NCI-H345 (cell line): ENCODE data around the gene AP2A1.

ENCODE experiments used
- DNase-seq: peaks from one replicate; lab custom pipeline; 2025; lab: John Stamatoyannopoulos, UW

The AP2A1 gene

DNA sequence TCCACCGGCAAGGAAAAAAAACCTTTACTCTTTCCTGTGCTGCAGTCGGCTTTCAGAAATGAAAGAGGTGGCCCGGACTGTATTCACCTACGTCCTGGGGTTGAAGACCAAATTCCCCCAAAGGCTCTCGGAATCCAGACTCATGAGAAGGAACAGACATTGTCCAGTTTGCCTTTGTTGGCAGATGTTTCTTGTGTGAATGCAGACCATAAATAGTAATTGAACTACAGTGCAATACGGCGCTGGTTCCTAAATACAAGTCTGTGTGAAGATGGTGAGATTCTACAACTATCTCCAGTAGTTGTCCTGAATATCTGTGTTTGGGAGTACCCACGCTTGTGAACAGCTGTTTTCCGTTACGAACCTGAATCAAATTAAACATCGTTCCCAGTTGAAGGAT, 72.9 kb downstream of the AP2A1 start:
- no peak for DNase-seq

DNA sequence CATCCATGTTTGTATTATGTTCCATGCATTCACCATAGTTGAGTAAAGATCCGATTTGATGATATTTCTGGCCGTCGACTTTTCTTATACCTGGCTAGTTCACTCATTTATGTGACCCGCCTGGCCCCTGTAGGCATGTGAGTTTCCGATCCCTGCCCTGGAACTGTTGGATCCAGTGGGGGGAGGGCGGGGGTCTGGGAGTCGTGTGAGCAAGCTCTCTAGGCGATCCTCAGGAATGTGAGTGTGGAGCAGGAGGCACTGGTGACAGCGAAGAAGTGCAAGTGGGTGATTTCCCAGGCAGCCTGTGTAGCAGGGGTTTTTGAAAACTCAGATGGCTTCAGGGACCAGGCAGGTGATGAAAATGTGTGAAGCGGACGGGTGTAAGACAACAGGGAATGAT, 73.5 kb downstream of the AP2A1 start:
- DNase-seq: no peak

DNA sequence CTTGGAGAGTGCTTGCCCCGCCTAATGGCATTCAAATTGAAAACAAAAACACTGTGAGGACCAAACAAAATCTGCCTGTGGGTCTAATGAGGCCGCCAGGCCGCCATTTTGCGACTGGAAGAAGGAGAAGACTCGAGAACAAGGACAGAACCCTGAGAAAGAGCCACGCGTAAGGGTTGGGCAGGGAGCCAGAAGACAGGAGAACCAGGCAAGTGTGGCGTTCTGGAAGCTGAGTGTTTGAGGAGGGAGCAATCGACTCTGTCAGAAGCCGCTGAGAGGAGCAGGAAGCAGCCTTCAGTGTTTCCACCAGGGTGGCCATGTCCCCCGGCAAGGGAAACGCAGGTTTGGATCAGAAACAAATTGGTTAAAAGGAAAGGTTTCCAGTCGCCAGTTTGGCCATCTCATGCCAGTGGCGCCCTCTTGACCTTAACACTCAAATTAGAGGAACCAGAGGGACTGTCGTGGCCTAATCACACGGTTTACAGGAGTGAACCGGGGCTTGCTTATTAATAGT, 74.0 kb downstream of the AP2A1 start:
- DNase-seq: no peak

DNA sequence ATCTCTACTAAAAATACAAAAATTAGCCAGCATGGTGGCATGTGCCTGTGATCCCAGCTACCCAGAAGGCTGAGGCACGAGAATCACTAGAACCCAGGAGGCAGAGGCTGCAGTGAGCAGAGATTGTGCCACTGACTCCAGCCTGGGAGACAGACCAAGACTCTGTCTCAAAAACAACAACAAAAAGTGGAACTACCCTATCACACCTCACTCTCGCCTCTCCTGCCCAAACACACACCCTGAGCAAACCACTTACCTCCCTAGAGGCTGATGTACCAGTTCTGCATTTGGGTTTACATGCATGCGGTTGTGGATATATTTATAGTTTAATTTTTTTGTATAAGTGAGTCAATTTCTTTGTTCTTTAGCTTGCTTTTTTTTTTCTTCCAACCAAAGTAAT, 76.5 kb downstream of the AP2A1 start:
- DNase-seq: no peak

DNA sequence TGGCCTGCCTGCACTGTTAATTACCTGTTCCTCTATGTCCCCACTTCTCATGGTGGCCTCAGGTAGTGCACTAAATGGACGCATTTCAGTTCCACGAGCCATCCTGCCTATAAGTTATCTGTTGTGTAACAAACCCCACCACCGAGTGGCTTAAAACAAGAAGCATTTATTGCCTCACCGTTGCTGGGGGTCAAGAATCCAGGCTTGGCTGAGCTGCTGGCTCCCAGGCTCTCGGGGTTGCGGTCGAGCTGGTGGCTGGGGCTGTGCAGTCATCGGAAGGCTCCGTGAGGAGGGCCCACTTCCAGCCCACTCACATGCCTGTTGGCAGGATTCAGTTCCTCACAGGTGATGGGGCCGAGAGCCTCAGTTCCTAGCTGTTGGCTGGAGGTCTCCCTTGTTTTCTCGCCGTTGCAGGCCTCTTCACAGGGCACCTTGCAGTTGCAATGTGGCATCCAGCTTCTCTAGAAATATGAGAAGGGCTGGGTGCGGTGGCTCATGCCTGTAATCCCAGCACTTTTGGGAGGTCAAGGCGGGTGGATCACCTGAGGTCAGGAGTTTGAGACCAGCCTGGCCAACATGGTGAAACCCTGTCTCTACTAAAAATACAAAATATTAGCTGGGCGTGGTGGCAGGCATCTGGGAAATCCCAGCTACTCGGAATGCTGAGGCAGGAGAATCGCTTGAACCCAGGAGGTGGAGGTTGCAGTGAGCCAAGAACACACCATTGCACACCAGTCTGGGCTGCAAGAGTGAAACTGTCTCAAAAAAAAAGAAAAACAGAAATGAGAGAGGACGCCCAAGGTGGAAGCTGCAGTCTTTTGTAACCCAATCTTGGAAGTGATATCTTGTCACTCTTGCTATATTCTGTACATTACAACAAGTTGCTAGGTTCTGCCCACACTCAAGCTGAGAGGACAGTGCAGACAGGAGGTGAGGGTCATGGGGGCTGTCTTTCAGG, 77.6 kb downstream of the AP2A1 start:
- no peak for DNase-seq

DNA sequence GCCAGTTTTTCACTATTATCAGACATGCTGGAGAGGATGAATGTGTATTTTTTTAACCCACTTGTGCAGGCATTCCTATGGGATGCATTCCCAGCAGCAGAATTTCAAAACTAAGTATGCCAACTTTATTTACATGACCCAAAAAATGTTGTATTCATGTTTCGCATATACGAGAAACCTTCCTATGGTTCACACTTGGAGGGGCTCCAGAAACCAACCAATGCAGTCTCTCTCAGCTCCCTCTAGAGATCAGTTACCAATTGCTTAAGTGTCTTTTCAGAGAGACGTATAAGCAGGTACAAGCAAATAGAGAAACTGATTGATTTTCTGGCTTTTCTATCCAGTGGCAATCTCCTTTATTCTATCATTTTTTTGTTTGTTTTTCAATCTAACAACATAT, 78.6 kb downstream of the AP2A1 start:
- no peak for DNase-seq

DNA sequence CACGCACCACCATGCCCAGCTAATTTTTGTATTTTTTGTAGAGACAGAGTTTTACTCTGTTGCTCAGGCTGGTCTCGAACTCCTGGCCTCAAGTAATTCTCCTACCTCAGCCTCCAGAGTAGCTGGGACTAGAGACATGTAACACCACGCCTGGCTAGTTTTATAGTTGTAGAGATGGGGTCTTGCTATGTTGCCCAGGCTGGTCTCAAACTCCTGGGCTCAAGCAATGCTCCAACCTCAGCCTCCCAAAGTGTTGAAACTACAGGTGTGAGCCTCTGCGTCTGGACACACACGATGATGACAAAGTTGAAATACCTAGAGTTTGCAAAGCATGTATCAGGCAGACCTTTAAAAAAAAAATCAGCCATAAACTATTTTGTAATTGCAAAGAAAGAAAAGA, 79.6 kb downstream of the AP2A1 start:
- no peak for DNase-seq

DNA sequence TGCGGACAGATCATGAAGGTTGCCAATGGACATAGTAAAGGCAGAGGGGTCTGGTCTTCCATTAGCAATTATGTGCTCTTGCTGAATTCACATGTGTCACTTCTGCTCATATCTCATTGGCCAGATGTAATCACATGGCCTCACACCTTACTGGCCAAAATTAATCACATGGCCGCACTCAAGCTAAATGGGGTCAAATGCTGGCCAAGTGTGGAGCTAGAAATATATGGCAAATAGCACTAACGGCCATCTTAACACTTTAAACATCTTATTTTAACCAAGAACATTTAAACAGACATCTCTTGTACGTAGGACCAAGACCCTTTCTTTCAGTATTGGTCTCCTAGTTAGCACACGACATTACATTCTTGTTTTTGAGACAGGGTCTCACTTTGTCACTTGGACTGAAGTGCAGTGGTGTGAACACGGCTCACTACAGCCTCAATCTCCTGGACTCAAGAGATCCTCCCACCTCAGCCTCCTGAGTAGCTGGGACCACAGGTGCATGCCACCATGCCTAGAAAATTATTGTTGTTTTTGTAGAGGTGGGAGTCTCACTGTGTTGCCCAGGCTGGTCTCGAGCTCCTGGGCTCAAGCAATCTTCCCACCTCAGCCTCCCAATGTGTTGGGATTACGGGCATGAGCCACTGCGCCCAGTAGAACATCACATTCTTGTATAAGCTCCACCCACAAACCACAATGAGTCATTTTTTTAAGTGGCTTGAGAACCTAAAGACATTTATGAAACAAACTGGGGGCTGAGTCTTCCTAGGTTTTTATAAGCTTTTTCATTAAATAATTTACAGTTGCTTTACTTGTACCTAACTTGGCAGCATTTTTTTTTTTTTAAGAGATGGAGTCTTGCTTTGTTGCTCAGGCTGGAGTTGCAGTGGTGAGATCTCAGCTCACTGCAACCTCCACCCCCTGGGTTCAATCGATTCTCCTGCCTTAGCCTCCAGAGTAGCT, 81.2 kb downstream of the AP2A1 start:
- no peak for DNase-seq

DNA sequence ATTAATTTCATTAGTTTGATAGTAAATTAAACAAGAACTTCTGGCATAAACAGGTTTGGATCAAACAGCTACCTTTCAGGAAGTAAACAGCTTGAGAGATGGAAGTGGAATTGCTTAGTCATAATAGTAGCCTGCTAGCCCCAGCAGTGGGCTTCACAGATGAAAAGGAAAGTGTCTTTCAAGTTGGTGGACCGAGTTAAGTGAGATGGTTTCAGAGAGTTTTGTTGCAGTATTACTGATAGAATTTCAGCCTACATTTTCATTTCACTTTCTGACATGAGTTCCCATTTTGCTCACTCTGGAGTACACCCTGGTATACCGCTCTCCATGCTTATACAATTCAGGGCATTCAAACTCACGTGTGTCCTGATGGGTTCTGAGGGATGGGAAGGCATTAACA, 82.1 kb downstream of the AP2A1 start:
- no peak for DNase-seq

DNA sequence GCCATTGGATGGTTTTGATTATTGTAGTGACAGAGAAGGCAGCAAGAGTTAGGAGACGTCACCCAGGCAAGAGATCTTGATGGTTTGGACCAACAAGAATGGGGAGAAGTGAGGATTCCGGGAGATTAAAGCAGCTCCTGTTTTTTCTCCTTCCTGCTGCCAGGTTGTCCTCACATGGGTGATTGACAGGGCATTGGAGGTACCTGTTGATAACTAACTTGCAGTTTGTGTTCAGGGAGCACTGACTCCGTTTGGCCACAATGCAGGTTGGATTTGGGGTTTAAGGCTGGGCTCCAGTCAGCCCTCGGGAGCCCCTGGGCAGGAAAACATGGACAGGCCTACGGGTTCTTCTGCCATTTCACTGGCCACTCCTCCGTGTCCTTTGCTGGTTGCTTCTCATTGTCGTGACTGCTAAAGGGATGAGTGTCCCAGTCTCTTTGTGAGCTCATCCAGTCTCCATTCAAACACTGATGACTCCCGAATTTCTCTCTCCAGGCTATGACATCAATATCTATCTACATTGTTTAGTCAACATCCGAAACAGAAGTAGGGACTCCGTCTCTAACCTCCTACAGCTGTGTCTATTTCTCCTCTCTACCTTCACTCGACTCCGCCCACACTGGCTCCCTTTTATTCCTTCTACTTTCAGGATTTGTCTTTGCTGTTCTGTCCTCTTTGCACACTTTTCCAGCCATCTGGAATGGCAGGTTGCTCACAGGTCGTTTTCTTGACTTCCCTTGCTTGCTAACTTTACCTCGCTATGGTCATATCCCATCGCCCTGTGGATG, 82.8 kb downstream of the AP2A1 start:
- DNase-seq: no peak

DNA sequence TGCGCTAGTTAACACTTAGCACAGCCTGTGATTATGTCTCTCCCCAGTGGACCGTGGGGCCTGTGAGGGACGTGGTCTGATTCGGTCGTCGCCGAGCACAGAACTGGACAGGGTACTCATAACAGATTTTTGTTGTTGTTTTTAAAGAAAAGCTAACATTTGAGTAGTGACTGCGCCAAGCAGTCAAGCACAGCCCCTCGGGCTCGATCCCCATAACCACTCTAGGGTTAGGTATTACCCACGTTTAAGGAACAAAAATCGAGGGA, 83.4 kb downstream of the AP2A1 start:
- no peak for DNase-seq

DNA sequence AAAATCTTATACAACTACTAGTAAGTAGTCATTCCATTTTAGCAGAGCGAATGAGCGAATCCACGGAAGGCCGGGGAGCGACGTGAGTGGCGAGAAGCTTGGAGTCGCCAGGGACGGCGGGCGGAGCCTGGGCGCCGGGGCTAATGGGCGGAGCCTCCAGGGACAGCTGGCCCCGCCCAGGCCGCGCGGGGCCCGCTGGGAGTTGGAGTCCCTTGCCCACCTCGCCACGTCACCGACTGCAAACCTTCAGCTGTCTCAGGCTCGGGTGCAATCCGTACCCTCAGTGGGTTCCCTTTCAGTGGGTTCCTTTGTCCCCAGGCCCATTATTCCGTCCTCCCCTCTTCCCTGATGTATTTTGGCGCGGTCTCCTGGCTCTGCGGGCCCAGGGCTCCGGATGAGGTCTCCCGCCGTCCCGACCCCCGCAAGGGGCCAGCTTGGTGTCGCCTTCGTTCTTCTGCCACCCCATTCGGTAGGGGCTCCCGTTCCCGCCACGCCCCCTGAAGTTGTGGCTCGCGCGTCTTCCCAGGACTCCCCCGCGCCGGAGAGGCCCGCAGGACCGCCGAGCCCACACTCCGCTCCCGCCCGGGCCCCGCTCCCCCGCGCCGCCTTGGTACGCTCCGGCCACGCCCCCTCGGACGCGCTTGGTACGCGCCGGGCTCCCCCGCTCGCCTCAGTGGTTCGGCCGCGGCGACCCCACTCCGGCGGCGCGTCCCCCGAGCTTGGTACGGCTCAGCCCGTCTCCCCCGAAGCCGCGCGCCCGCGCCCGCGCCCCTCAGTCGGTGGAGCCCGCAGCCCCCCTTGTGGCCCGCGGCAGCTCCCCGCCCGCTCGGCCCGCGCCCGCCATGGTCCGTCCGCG, 83.9 kb downstream of the AP2A1 start, which contains the start of gene PTOV1:
Gene PTOV1 (plus strand): TSS at position 673 of the 856 bp plus-strand sequence.
- peak; percentile 86 for DNase-seq

DNA sequence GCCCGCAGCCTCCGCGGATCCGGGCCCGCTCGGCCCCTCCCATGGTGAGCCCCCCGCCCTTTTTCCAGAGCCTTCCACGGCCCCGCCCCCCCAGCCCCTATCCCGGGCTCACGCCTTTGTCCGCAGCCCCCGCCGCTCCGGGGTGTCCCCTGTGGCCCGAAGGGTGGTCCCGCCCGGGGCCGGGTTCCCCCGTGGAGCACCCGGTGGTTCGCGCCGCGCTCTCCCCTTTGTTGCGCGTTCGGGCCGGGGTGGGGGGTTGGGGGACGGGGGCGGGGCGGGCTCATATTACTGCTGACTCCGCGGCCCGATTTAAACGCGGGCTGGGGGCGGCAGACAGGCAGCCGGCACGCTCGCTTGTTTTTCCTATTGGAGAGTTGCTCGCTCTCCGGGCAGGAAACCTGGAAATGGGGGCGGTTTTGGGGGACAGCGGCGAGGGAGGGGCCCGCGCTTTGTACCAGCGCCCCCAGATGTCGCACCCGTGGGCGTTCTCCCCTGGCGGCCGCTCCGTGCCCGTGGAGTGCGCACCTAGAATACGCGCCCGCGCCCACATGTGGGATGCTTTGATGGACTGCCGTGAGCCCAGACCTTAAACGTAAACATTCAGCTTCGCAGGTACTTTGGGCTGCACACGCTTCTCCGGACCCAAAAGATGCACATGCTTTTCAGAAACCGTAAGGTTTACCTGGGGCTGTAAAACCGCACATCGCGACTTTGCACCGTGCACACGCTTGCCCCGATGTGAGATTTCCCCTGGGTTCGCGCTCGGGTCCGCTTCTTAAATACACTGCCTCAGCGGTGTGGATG, 84.9 kb downstream of the AP2A1 start:
- peak; percentile 49 for DNase-seq

DNA sequence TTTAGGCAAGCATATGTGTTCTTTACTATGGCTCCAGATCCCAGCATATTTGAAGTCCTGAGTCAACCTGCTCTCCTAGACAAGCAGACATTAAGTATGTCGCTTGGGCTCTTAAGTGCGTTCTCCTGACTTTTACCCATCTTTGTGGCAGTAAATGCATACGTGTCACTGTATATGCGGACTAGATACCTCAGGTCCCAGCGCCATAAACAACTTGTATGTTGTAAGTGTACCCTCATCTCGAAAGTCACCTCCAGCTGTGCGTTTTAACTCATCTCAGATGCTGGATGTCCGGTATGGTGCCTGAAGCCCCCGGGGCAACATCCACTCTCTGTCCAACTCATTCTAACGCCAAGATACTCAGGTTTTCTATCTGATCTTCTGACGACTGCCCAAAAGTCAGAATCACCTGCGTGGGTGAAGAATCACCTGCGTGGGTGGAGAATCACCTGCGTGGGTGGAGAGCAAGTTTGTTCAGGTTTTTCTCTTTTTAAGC, 85.9 kb downstream of the AP2A1 start:
- DNase-seq: no peak

DNA sequence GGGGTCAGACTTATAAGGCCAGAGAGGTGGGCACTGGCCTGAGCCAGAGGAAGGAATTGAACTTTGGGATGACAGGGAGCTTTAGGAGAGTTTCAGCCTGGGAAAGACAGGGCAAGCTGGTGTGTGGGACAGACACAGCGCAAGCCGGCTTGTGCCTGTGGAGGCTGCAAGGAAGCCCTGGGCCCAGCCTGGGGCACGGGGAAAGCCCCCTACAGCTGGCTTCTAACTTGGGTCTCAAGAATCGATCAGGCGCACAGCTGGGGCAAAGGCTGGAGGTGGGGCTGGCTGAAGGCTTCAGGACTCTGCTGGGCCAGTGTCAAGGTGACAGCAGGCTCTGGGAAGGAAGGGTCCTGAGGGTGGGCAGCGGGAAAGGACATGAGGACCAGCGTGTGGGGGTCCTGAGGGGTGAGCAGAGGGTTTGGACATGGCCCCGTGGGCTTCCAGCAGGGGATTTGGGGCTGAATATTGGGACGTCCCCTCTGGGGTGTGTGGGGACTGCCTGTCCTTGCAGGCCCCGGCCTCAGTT, 87.1 kb downstream of the AP2A1 start:
- no peak for DNase-seq

DNA sequence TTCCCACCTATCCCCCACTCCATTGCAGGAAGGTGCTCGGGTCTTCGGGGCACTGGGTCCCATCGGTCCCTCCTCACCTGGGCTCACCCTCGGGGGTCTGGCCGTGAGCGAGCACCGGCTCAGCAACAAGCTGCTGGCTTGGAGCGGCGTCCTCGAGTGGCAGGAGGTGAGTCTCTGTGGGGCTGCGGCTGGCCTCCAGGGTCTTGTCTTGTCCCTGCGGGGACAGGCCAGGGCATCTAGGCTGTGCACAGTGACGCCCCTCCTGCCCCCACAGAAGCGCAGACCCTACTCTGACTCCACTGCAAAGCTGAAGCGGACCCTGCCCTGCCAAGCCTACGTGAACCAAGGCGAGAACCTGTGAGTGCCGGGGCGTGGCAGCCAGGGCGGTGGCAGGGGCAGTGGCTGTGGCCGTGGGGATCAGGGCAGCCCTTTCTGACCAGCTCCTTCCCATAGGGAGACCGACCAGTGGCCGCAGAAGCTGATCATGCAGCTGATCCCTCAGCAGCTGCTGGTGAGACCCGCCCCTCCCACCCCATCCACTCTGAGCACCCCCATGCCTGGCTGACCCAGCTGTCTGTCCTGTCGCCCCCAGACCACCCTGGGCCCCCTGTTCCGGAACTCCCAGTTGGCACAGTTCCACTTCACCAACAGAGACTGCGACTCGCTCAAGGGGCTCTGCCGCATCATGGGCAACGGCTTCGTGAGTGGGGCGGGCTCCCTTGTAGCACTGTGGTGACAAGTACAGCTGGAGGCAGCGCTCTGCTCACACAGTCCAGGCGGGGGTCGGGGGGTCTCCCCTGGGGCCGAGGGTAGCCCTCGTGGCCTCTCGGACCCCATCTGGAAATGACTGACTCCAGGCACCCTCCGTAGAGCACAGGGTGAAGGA, 87.8 kb downstream of the AP2A1 start:
- DNase-seq: no peak

DNA sequence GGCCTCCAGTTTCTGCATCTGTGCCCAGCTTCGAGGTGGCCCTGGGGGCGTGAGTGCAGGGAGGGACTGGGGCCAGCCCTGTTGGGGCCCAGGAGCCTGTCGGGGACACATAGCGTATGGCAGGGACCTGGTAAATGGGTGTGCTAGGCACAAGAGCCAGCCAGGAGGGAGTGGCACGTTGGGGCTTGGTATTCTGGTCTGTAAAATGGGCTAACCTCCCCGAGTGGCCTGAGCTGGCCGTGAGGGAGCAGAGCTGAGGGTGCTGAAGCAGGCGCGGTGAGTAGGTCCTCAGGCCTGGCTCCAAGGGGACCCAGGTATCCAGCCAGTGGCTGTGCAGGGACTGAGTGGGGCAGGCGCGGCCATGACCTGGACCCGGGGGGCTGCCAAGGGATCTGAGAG, 88.5 kb downstream of the AP2A1 start:
- no peak for DNase-seq

DNA sequence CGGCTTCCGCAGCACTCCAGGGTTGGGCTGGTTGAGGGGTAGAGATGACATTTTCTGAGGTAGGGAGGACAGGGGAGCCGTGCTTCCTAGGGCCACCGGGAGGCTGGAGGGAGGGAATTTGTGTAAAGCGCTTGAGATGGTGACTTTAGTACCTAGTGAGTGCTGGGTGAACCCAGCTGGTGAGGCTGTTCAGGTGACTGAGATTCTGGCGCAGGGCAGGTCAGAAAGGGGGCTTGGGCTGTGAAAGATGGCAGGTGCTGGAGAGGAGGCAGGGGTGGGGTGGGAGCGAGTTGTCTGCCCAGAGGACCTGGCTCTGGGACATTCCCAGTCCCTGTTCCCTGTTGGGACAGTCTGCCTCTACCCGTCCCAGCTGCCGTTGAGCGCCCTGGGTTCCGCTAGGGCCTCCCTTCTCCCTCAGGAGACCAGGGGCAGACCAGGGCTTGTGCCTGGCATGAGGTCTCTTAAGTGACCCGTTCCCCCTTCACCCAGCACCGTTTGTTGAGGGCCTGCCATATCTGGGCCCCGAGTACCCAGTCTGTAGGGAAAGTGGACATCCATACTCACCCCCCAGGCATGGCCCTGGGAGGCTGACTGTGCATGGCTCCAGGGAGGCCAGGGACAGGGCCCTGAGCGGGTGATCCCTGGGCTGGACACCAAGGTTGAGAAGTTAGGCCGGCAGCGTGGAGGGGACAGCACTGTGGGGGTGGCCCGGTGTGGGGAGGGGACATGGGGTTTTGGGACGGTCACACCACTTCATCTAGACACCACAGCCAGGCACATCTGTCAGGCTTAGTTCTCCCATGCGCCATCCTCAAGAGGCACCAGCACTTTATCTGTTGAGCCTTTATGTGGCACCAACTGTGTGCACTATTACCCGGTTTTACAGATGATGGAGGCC, 89.1 kb downstream of the AP2A1 start:
- no peak for DNase-seq
